ENCODE results near the gene NFKB2.

The NFKB2 gene

DNA sequence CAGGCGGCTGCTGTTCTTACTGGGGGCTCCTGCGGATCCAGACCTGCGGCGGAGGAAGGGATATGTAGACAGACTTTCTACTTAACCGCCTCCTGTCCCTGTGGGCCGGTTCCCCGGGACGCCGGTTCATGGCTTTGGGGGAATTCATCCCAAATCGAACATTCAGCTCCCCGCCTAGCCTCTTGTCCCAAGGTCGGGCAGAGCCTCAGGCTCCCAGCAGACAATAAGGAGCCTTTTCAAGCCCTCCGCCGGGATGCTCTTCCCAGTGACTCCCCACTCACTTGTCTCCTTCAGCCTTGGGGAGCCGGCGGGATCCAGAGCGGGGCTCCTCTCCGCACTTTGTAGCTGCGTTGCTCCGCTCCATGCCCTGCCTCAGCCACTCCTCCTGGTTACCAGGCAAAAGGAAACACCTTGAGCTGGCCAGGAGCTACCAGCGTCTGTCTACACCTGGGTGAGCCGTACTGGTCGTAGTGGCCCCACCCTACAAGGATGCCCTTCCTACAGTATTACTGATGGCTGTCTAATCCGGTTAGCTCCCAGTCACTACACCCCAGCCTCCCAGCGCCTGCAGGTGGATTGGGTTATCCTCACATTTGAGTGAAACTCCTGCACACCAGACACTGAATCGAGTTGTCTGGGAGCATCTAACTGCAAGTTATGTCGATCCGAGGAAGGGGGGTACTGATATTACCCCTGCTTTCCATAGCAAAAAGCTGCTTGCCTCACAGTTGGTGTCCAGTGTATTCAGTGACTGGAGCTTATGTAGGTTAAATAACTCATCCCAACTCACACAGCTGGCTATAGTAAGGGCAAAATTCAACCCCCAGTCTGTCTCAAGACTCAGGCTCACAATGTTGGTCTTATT lies 55.8 kb downstream of the NFKB2 start, which contains the start of gene C10orf95:
Gene C10orf95, minus strand, starts transcription at position 439 of the 865 bp plus-strand sequence. CDS start 450 bp downstream, outside the sequence.
- no peak for DNase-seq (ENCODE audit: low read depth)

Data from HS-27A (cell line).